Activated T-cell treated with anti-CD3 and anti-CD28 coated beads, Interleukin-2, amount 50 U/mL, for 72 hours (primary cell): ENCODE data around the gene MTERF1. TPM values are rescaled to one million over a fixed set of nuclear protein-coding genes. Genes with fewer than 3 reads are reported as not detected.
A peak's percentile ranks its signal among the peaks of the same experiment; 100 is the strongest.
"Not testable (repeated sequence)": the region's sequence is repeated elsewhere in the genome, so short reads cannot be mapped to it uniquely, and the experiment has no call there.

Source experiments
- ATAC-seq, 2 donors: fragments of 150-1000 bp; cut with Tn5 transposase; replicated peaks in 1 of 2; 2 replicates each; pipeline ENCODE4 v1.10.0; 2021; ENCODE audit warnings: moderate library complexity in 2 of 2, mild to moderate bottlenecking in 1 of 2
- DNase-seq, 2 donors: peaks; one replicate each; pipeline ENCODE4 v3.0.0; 2021 to 2022; ENCODE audit warnings: mixed read lengths in 1 of 2
- H3K27ac Mint-ChIP-seq: one replicate; pipeline ENCODE4 v1.8.0; 2022; ENCODE audit warnings: mild to moderate bottlenecking, moderate library complexity, mixed read lengths
- H3K27me3 Mint-ChIP-seq: one replicate; pipeline ENCODE4 v1.8.0; 2022; ENCODE audit warnings: low read depth, mixed read lengths
- H3K36me3 Mint-ChIP-seq, 2 donors: one replicate each; pipeline ENCODE4 v1.8.0; 2022; ENCODE audit warnings: mixed read lengths in 2 of 2, mild to moderate bottlenecking in 1 of 2; ENCODE audit not compliant: insufficient read depth in 2 of 2
- H3K4me1 Mint-ChIP-seq: one replicate; pipeline ENCODE4 v1.8.0; 2022; ENCODE audit warnings: low read depth, mixed read lengths
- H3K4me3 Mint-ChIP-seq, 2 donors: one replicate each; pipeline ENCODE4 v1.8.0; 2022; ENCODE audit warnings: mild to moderate bottlenecking in 2 of 2, mixed read lengths in 2 of 2, moderate library complexity in 2 of 2
- H3K9me3 Mint-ChIP-seq, 2 donors: one replicate each; pipeline ENCODE4 v1.8.0; 2022; ENCODE audit warnings: mixed read lengths in 2 of 2
- total RNA-seq, 2 donors: library from RNA; stranded (reverse); gene quantifications; one replicate each; pipeline ENCODE4 v1.2.3, GENCODE V29; 2022

MTERF1 gene
- total RNA-seq, 2 donors from 2014 or later: 15.6 to 23.4 TPM

- H3K9me3 Mint-ChIP-seq: no peaks in the 10 kb centered on the region
- ATAC-seq (no peak), DNase-seq (no peak)
- peaks cover 10% of the 10 kb centered on the region for H3K27me3 Mint-ChIP-seq
- no peak overlapping the region for H3K27ac Mint-ChIP-seq
- no peaks in the 10 kb centered on the region for H3K36me3 Mint-ChIP-seq
- no peak overlapping the region for H3K4me3 Mint-ChIP-seq
- no peaks in the 10 kb centered on the region for H3K4me1 Mint-ChIP-seq
Observed at GRCh38 chr7:91898240-91898992, 17.9 kb upstream of the MTERF1 start.

GRCh38 chr7:91894781-91895480 is 14.4 kb upstream of the MTERF1 start:
- no peaks in the 10 kb centered on the region for H3K36me3 Mint-ChIP-seq
- no peak for ATAC-seq
- no peaks in the 10 kb centered on the region for H3K9me3 Mint-ChIP-seq
- H3K4me3 Mint-ChIP-seq: no peak overlapping the region
- no peaks in the 10 kb centered on the region for H3K4me1 Mint-ChIP-seq
- peaks cover 17% of the 10 kb centered on the region for H3K27me3 Mint-ChIP-seq
- DNase-seq: no peak
- no peak overlapping the region for H3K27ac Mint-ChIP-seq

- not testable (repeated sequence) for H3K36me3 Mint-ChIP-seq, H3K27ac Mint-ChIP-seq, DNase-seq, H3K4me3 Mint-ChIP-seq, H3K9me3 Mint-ChIP-seq, ATAC-seq, H3K4me1 Mint-ChIP-seq
- H3K27me3 Mint-ChIP-seq: peaks cover 17% of the 10 kb centered on the region
Observed at GRCh38 chr7:91893699-91894098, 13.2 kb upstream of the MTERF1 start.

GRCh38 chr7:91892821-91893340 is 12.4 kb upstream of the MTERF1 start:
- H3K4me1 Mint-ChIP-seq: no peaks in the 10 kb centered on the region
- H3K9me3 Mint-ChIP-seq: no peaks in the 10 kb centered on the region
- ATAC-seq: no peak
- H3K27me3 Mint-ChIP-seq: peaks cover 17% of the 10 kb centered on the region
- H3K27ac Mint-ChIP-seq: no peak overlapping the region
- H3K36me3 Mint-ChIP-seq: no peaks in the 10 kb centered on the region
- no peak for DNase-seq
- no peak overlapping the region for H3K4me3 Mint-ChIP-seq

- Mint-ChIP-seq H3K27me3 (peaks cover 17% of the 10 kb centered on the region), H3K4me1 (no peaks in the 10 kb centered on the region), H3K27ac (no peak overlapping the region), H3K36me3 (peaks cover 0 to under 1% of the 10 kb centered on the region in 2 donors), H3K9me3 (no peaks in the 10 kb centered on the region), H3K4me3 (no peak overlapping the region)
- DNase-seq (no peak), ATAC-seq (no peak)
Observed at GRCh38 chr7:91892099-91892705, 11.7 kb upstream of the MTERF1 start.

GRCh38 chr7:91888271-91889175 is 8.0 kb upstream of the MTERF1 start:
- not testable (repeated sequence) for ATAC-seq, DNase-seq, H3K27me3 Mint-ChIP-seq, H3K9me3 Mint-ChIP-seq, H3K27ac Mint-ChIP-seq, H3K4me3 Mint-ChIP-seq, H3K4me1 Mint-ChIP-seq, H3K36me3 Mint-ChIP-seq

- not testable (repeated sequence) for DNase-seq, H3K9me3 Mint-ChIP-seq, ATAC-seq, H3K4me3 Mint-ChIP-seq, H3K4me1 Mint-ChIP-seq, H3K27me3 Mint-ChIP-seq, H3K36me3 Mint-ChIP-seq, H3K27ac Mint-ChIP-seq
Observed at GRCh38 chr7:91887336-91888213, 7.1 kb upstream of the MTERF1 start.

- DNase-seq (no peak), ATAC-seq (no peak)
- H3K36me3 Mint-ChIP-seq: peaks cover 2 to 4% of the 10 kb centered on the region in 2 donors
Observed at GRCh38 chr7:91883676-91884362, 3.3 kb upstream of the MTERF1 start.

GRCh38 chr7:91880016-91880412 is 488 bp downstream of the MTERF1 start:
- H3K4me3 Mint-ChIP-seq: peak overlapping the region; percentile 91 to 92
- DNase-seq (no peak), ATAC-seq (no peak)
- H3K36me3 Mint-ChIP-seq: peaks cover 9 to 23% of the 10 kb centered on the region in 2 donors
- H3K9me3 Mint-ChIP-seq: no peaks in the 10 kb centered on the region
- H3K27me3 Mint-ChIP-seq: no peaks in the 10 kb centered on the region
- peak overlapping the region; percentile 76 for H3K27ac Mint-ChIP-seq
- peaks cover 36% of the 10 kb centered on the region for H3K4me1 Mint-ChIP-seq

More at GRCh38 chr7:91883676-91884362, 3.3 kb upstream of the MTERF1 start:
- H3K9me3 Mint-ChIP-seq: peaks cover 2% of the 10 kb centered on the region in 2 donors
- H3K4me1 Mint-ChIP-seq: peaks cover 17% of the 10 kb centered on the region
- H3K4me3 Mint-ChIP-seq: no peak overlapping the region
- H3K27me3 Mint-ChIP-seq: no peaks in the 10 kb centered on the region
- no peak overlapping the region for H3K27ac Mint-ChIP-seq

GRCh38 chr7:91876391-91877133 is 3.9 kb downstream of the MTERF1 start:
- H3K4me1 Mint-ChIP-seq: peaks cover 37% of the 10 kb centered on the region
- no peak overlapping the region for H3K27ac Mint-ChIP-seq
- no peaks in the 10 kb centered on the region for H3K9me3 Mint-ChIP-seq
- no peak for DNase-seq
- H3K36me3 Mint-ChIP-seq: peaks cover 9 to 27% of the 10 kb centered on the region in 2 donors
- no peaks in the 10 kb centered on the region for H3K27me3 Mint-ChIP-seq
- no peak for ATAC-seq
- H3K4me3 Mint-ChIP-seq: no peak overlapping the region

GRCh38 chr7:91875851-91876250 is 4.7 kb downstream of the MTERF1 start:
- Mint-ChIP-seq H3K4me1 (peaks cover 32% of the 10 kb centered on the region), H3K36me3 (peaks cover 9 to 27% of the 10 kb centered on the region in 2 donors), H3K27me3 (no peaks in the 10 kb centered on the region), H3K4me3 (no peak overlapping the region), H3K9me3 (no peaks in the 10 kb centered on the region), H3K27ac (no peak overlapping the region)
- DNase-seq (no peak), ATAC-seq (no peak)
